Cerebellar cortex (tissue), 1 donor: ENCODE data around the gene SPATA16.
"Not testable (repeated sequence)": the region's sequence is repeated elsewhere in the genome, so short reads cannot be mapped to it uniquely, and the experiment has no call there.

Experiments used
- DNase-seq: peaks from one replicate; pipeline ENCODE4 v3.0.0-alpha.2; 2015; ENCODE audit warnings: low spot score

SPATA16 gene

GRCh38 chr3:172877011-172877410, 264.0 kb downstream of the SPATA16 start:
- no peak for DNase-seq

DNA sequence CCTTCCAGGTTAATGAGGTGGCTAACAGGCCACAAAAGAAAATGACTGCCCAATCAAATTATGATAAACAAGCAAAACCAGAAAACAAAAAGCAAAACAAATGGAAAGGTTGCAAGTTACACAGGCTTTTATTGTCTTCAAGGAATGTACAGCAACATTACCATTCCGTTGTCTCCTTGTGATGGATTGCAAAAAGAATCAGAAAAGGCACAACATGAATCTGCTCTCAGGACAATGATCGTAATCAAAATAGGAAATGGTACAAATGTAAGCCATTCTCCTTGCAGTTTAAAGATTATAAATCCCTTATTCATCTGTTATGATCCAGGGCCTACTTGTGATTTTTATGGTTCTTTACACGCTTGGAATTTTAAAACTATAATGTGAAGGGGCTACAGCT, 264.7 kb downstream of the SPATA16 start:
- no peak for DNase-seq

DNA sequence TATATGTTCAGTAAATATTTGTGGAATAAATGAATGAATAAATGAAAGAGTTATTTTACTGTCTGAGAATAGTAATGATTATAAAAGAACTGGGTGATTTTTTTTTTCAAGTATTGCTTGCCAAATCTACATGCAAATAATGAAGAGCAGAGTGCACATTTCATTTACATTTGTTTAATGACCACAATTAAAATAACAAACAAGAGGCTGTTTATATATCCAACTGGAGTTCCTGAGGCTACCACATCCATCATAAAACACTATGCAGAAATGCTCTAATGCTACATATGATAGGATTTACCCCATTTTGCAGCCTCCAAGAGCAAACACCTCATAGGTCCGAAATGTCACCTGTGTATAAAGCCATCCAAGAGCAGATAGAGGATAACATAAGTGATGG, 266.0 kb downstream of the SPATA16 start:
- DNase-seq, result no peak

GRCh38 chr3:172869784-172870518, 271.1 kb downstream of the SPATA16 start:
- DNase-seq, result no peak

- DNase-seq, result no peak
These were observed 271.7 kb downstream of the SPATA16 start for GRCh38 chr3:172869368-172869771.

GRCh38 chr3:172868582-172869200, 272.3 kb downstream of the SPATA16 start:
- no peak for DNase-seq

DNA sequence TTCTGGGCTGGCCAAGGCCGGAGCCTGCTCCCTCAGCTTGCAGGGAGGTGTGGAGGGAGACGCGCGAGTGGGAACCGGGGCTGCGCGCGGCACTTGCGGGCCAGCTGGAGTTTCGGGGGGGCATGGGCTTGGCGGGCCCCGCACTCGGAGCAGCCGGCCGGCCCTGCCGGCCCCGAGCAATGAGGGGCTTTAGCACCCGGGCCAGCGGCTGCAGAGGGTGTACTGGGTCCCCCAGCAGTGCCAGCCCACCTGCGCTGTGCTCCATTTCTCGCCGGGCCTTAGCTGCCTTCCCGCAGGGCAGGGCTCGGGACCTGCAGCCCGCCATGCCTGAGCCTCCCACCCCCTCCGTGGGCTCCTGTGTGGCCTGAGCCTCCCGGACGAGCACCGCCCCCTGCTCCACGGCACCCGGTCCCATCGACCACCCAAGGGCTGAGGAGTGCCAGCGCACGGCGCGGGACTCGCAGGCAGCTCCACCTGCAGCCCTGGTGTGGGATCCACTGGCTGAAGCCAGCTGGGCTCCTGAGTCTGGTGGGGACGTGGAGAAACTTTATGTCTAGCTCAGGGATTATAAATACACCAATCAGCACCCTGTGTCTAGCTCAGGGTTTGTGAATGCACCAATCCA, 274.2 kb downstream of the SPATA16 start:
- not testable (repeated sequence) for DNase-seq

DNA sequence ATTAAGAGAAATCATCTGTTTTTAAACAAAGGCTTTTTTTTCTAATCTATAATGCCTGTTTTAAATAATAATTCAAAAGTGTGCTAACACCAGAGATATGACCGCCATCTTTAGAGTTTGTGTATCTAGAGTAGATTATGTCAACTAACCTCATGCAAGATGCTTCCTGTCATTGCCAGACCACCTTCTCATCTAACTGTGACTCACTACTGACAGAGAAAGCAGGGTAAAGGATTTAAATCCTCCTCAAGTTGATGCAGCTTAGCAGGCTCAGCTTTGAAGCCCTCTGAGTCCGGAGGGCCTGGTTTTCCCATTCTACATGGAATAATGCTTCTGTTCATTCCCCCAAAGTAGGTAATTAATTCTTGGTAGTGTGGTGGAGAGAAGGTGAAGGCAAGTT, 282.0 kb downstream of the SPATA16 start:
- no peak for DNase-seq

- no peak for DNase-seq
These were observed 284.0 kb downstream of the SPATA16 start for GRCh38 chr3:172856795-172857742.

- no peak for DNase-seq
These were observed 286.0 kb downstream of the SPATA16 start for GRCh38 chr3:172855037-172855436.

DNA sequence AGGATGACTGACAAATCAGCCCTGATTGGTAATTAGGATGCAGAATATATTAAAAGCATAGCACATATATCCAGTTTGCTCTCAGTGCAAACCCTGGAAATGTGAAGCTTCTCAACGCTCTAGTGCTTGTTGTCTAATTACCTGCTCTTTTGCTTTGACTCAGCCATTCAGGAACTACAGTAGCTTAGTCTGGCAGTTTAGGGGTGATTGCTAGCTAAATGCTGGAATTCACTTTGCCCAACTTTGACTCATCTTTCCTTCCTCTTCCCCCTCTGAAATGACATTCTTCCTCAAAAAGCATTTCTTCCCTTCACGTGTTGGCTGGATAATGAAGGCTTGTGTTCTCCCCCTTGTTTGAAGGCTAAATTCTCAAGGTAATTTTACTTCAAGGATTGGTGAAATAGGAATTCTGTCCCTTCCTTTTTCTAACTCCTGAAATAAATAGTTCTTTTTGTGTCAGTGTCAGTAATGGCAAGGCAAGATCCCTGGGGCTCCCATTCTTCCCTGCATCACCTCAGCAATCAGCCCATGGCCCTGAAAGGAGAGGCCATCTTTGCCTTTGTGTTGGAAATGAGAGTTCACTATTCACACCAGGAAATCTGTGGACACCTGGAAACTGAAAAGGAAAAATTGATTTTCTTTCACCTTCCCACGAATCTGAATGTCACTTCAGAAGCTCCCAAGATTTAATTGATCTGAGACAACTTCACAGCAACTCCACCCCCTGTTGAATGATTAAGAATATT, 286.9 kb downstream of the SPATA16 start:
- DNase-seq, result no peak

- DNase-seq, result no peak
These were observed 288.0 kb downstream of the SPATA16 start for GRCh38 chr3:172853005-172853404.

GRCh38 chr3:172848910-172849309, 292.1 kb downstream of the SPATA16 start:
- DNase-seq, result no peak

DNA sequence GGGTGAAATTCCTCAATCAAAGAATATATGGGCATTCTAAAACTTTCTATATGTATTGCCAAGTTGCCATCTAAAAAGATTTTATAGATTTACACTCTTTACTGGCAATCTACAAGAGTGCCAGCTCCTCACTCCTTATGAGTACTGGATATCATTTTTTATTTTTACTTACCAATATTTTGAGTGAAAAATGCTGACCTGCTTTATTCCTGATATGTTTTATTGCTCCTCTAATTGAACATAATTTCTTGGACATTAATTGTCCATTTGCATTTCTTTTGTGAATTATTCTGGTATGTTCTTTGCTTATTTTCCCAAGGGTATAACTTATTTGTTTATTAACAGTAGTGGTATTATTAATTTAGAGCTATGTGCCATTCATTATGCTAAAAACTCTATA, 293.7 kb downstream of the SPATA16 start:
- DNase-seq, result no peak

- no peak for DNase-seq
These were observed 294.3 kb downstream of the SPATA16 start for GRCh38 chr3:172846706-172847105.

DNA sequence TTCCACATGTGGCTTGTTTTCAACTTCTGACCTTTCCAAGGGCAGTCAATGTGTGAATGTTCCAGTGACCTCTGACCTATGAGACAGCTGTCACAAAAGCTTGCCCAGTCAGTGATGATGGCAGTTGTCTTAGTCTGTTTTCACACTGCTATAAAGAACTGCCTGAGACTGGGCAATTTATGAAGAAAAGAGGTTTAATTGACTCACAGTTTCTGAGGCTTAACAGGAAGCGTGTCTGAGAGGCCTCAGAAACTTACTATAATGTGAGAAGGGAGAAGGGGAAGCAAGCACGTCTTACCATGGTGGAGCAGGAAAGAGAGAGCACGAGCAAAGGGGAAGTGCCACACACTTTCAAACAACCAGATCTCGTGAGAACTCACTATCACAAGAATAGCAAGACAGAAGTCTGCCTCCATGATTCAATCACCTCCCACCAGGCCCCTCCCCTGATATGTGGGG, 294.9 kb downstream of the SPATA16 start:
- no peak for DNase-seq

- no peak for DNase-seq
These were observed 296.6 kb downstream of the SPATA16 start for GRCh38 chr3:172844428-172844827.

DNA sequence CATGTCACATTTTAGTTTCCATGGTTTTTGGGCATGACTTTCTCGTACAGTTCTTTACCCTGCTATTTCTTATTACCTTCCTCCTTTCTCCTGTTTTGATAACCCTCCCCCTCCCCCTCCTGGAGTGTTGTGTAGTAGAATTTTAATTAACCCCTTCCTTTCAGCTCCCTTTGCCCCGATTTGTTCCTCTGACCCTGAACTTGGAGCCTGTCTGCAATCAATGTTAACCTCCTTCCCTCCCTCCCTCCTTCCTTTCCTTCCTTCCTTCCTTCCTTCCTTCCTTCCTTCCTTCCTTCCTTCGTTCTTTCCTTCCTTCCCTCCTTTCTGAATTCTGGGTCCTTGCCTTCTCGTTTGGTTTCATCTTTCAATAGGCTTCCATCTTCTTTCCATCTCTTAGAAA, 300.1 kb downstream of the SPATA16 start:
- DNase-seq, result no peak

DNA sequence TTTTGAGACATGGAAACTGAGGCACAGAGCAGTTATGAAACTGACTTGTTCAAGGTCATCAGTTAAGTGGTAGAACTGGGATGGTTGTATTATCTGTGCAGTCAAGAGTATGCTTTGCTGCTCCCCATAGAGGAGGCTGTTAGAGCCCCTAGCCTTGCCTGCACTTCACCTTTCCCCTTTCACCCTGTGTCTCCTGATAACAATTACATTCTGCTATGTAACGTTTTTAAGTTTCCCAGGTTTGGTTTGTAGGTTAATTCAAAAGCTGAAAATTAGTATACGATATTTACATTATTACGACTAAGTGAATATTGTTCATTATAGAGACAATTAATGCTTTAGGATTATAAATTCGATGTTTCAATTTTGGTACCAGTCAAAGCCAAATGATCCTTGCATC, 300.6 kb downstream of the SPATA16 start:
- DNase-seq, result no peak

DNA sequence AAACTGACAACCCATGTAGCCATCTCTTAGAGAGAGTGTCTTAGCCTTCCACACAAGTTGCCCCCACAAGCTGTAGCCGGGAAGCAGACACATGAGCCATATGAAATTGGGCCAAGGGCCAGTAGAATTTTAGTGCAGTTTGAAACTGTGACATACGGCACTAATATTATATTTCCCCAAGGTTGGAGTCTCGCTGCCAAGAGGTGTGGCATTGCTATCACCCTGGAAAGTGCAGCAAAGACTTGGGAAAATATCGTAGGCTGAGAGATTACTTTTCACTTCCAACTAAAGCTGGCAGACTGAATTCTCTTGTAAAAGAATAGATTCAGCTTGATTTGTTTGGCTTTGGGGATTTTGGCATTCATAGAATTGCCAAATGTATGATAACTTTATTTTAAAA, 301.4 kb downstream of the SPATA16 start:
- no peak for DNase-seq
